SU-DHL-6 (cell line): Measurements from ENCODE around the gene MIGA2.
A peak's percentile ranks its signal among the peaks of the same experiment; 100 is the strongest.

Experiments used
- H2AFZ ChIP-seq: fragments of 200-600 bp; sonication (generic); 2 replicates; pipeline ENCODE4 v1.6.1; 2014; ENCODE audit warnings: low read depth, mild to moderate bottlenecking, moderate library complexity, mixed read lengths, antibody characterized with exemption, low read length; ENCODE audit not compliant: severe bottlenecking
- H3F3A ChIP-seq: fragments of 200-600 bp; shearing (Covaris generic); 2 replicates; pipeline ENCODE4 v1.6.0; 2016; ENCODE audit warnings: antibody characterized with exemption, mild to moderate bottlenecking; ENCODE audit not compliant: insufficient read depth
- H3K27ac ChIP-seq: fragments of 200-600 bp; sonication (generic); 2 replicates; pipeline ENCODE4 v1.5.1; 2016; ENCODE audit warnings: low read depth, mild to moderate bottlenecking, low read length, moderate library complexity, mixed read lengths
- H3K27me3 ChIP-seq: fragments of 200-600 bp; sonication (generic), shearing (Covaris generic); 2 replicates; pipeline ENCODE4 v1.6.0; 2014; ENCODE audit warnings: mild to moderate bottlenecking, low read length
- H3K36me3 ChIP-seq: fragments of 200-600 bp; sonication (generic); 2 replicates; pipeline ENCODE4 v1.6.1; 2014; ENCODE audit warnings: mild to moderate bottlenecking, low read length, mixed read lengths
- H3K4me2 ChIP-seq: fragments of 300-600, 200-600 bp; shearing (Covaris generic), sonication (generic); 2 replicates; pipeline ENCODE4 v1.6.0; 2014; ENCODE audit warnings: low read length, low read depth, mild to moderate bottlenecking; ENCODE audit not compliant: poor library complexity, severe bottlenecking
- H3K4me3 ChIP-seq: fragments of 200-600 bp; sonication (generic); 2 replicates; pipeline ENCODE4 v1.5.1; 2014; ENCODE audit warnings: antibody characterized with exemption, low read length, mild to moderate bottlenecking, mixed read lengths; ENCODE audit not compliant: insufficient read depth, poor library complexity, severe bottlenecking
- H3K79me2 ChIP-seq: fragments of 200-600 bp; sonication (generic); 2 replicates; pipeline ENCODE4 v1.6.1; 2014; ENCODE audit warnings: mild to moderate bottlenecking, low read length, moderate library complexity; ENCODE audit not compliant: insufficient read depth
- H3K9ac ChIP-seq: fragments of 200-600 bp; sonication (generic); 2 replicates; pipeline ENCODE4 v1.7.0; 2014; ENCODE audit warnings: mild to moderate bottlenecking, low read length
- H3K9me2 ChIP-seq: fragments of 200-600 bp; sonication (generic); replicated peaks from 2 replicates; pipeline ENCODE4 v1.6.1; 2014; ENCODE audit warnings: low read length; ENCODE audit not compliant: insufficient read depth
- H3K9me3 ChIP-seq: fragments of 200-600 bp; sonication (generic); 2 replicates; pipeline ENCODE4 v1.6.1; 2014; ENCODE audit warnings: low read length, mixed read lengths; ENCODE audit not compliant: insufficient read depth
- H4K20me1 ChIP-seq: fragments of 200-600 bp; sonication (generic); 2 replicates; pipeline ENCODE4 v1.6.1; 2014; ENCODE audit warnings: low read depth, mild to moderate bottlenecking, antibody characterized with exemption, low read length, moderate library complexity, mixed read lengths
- CTCF ChIP-seq: fragments of 200-600 bp; sonication (generic); IDR thresholded peaks from one replicate; pipeline ENCODE4 v1.5.1; 2017; ENCODE audit warnings: antibody characterized with exemption, mild to moderate bottlenecking, low read length, moderate library complexity; ENCODE audit not compliant: insufficient read depth, poor library complexity, severe bottlenecking
- EZH2phosphoT487 ChIP-seq: fragments of 200-600 bp; sonication (generic), shearing (Covaris generic); conservative IDR thresholded peaks from 2 replicates; pipeline ENCODE4 v1.6.1; 2018; ENCODE audit warnings: mild to moderate bottlenecking, antibody characterized with exemption, low read length, moderate library complexity, mixed read lengths

MIGA2 gene

GRCh38 chr9:129113645-129114304 lies 77.3 kb downstream of the MIGA2 start:
- H3K9ac ChIP-seq, result no peak overlapping the region
- H3K79me2 ChIP-seq, result peaks cover 59% of the 10 kb centered on the region
- no peaks in the 10 kb centered on the region for H3K9me3 ChIP-seq
- no peaks in the 10 kb centered on the region for H3K36me3 ChIP-seq
- no peaks in the 10 kb centered on the region for H3K27me3 ChIP-seq
- no peak overlapping the region for H3K4me3 ChIP-seq
- H3K4me2 ChIP-seq, result peak overlapping the region; percentile 4
- 0 out of 2 replicates have a peak, but pooled peaks cover 12% of the 10 kb centered on the region for H3F3A ChIP-seq
- H3K27ac ChIP-seq, result no peak overlapping the region
- H3K9me2 ChIP-seq, result no peaks in the 10 kb centered on the region
- no peak overlapping the region for H2AFZ ChIP-seq
- H4K20me1 ChIP-seq, result no peaks in the 10 kb centered on the region
- TF ChIP-seq EZH2phosphoT487, result no peak
- TF ChIP-seq CTCF, result no peak

- 0 out of 2 replicates have a peak, but pooled peaks cover 9% of the 10 kb centered on the region for H3F3A ChIP-seq
- no peak for TF ChIP-seq CTCF
- no peak for TF ChIP-seq EZH2phosphoT487
- no peaks in the 10 kb centered on the region for H3K9me3 ChIP-seq
- no peaks in the 10 kb centered on the region for H3K36me3 ChIP-seq
- no peaks in the 10 kb centered on the region for H3K27me3 ChIP-seq
- H3K4me2 ChIP-seq, result no peak overlapping the region
- no peaks in the 10 kb centered on the region for H4K20me1 ChIP-seq
- peaks cover 42% of the 10 kb centered on the region for H3K79me2 ChIP-seq
- H2AFZ ChIP-seq, result no peak overlapping the region
- no peak overlapping the region for H3K4me3 ChIP-seq
- H3K27ac ChIP-seq, result no peak overlapping the region
- H3K9ac ChIP-seq, result no peak overlapping the region
- no peaks in the 10 kb centered on the region for H3K9me2 ChIP-seq
Measured at GRCh38 chr9:129118799-129119198, 82.4 kb downstream of the MIGA2 start.

GRCh38 chr9:129121483-129121882 lies 85.1 kb downstream of the MIGA2 start:
- Histone ChIP-seq H3F3A (no peaks in the 10 kb centered on the region), H3K9ac (no peak overlapping the region), H3K79me2 (peaks cover 20% of the 10 kb centered on the region; the same call in 1 of the 2 replicates), H3K36me3 (0 out of 2 replicates have a peak, but pooled peaks cover 2% of the 10 kb centered on the region), H4K20me1 (no peaks in the 10 kb centered on the region), H3K27me3 (no peaks in the 10 kb centered on the region), H3K4me2 (no peak overlapping the region), H2AFZ (no peak overlapping the region), H3K4me3 (no peak overlapping the region), H3K27ac (no peak overlapping the region), H3K9me3 (no peaks in the 10 kb centered on the region), H3K9me2 (no peaks in the 10 kb centered on the region)
- TF ChIP-seq EZH2phosphoT487, result no peak
- no peak for TF ChIP-seq CTCF
